Measurements from ENCODE around the gene TNS1. TPM values are rescaled to one million over a fixed set of nuclear protein-coding genes. Genes with fewer than 3 reads are reported as not detected.

The TNS1 gene
- total RNA-seq, 1 donor from 2014 or later = 0.91 TPM

DNA sequence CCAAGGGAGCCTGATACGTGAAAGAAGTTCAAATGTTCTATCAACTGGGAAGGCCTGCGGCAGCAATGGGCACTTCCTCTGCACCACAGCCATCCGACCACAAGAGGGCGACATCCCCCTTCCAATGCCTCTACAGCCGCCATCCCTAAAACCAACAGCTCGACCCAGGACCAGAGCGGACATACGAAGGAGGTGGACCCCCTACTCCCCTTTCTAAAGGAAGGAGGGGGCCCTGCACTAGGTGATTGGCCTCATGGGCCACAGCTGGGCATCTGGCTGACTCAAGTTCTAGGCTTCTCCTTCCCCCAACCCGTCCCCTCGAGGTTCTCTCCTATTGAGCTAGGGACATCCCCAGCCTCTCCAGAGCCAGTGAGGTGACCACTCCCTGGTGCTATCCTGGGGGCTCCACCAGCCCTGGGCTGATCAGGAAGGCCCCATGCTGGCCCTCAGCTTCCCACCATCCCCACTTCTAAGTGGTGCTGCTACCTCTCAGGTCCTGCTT, 217.2 kb downstream of the TNS1 start:
- intact Hi-C loops (cut with micrococcal nuclease) = loop anchor here (1.0 to 5.0 kb wide), 3 partner anchors 101 to 282 kb away; partner anchors contain the start of gene RUFY4
- peaks cover 12% of the 10 kb centered on the region for H3K4me1 Mint-ChIP-seq (ENCODE audit: low read depth)
- peak; percentile 63 for DNase-seq (ENCODE audit: low spot score)
- H3K36me3 Mint-ChIP-seq (ENCODE audit: low read depth) = no peaks in the 10 kb centered on the region
- H3K4me3 Mint-ChIP-seq (ENCODE audit: low read depth) = no peak overlapping the region
- peaks cover 9% of the 10 kb centered on the region for H3K27me3 Mint-ChIP-seq (ENCODE audit: low read depth)
- H3K9me3 Mint-ChIP-seq = peaks cover 8% of the 10 kb centered on the region
- H3K27ac Mint-ChIP-seq = no peak overlapping the region

- intact Hi-C loops (cut with micrococcal nuclease) = loop anchor here (1.0 to 5.0 kb wide), 3 partner anchors 101 to 282 kb away; partner anchors contain the start of gene RUFY4
- Mint-ChIP-seq H3K36me3 (ENCODE audit: low read depth) (no peaks in the 10 kb centered on the region), H3K9me3 (peaks cover 8% of the 10 kb centered on the region), H3K27me3 (ENCODE audit: low read depth) (peaks cover 9% of the 10 kb centered on the region), H3K4me3 (ENCODE audit: low read depth) (no peak overlapping the region), H3K4me1 (ENCODE audit: low read depth) (peaks cover 8% of the 10 kb centered on the region), H3K27ac (no peak overlapping the region)
- no peak for DNase-seq (ENCODE audit: low spot score)
Observed at GRCh38 chr2:217784996-217785543, 217.7 kb downstream of the TNS1 start.

- H3K27me3 Mint-ChIP-seq (ENCODE audit: low read depth) = peaks cover 12% of the 10 kb centered on the region
- H3K9me3 Mint-ChIP-seq = peaks cover 8% of the 10 kb centered on the region
- intact Hi-C loops (cut with micrococcal nuclease) = no loop called here
- DNase-seq (ENCODE audit: low spot score) = no peak
- H3K27ac Mint-ChIP-seq = no peak overlapping the region
- H3K4me1 Mint-ChIP-seq (ENCODE audit: low read depth) = peaks cover 8% of the 10 kb centered on the region
- no peak overlapping the region for H3K4me3 Mint-ChIP-seq (ENCODE audit: low read depth)
- no peaks in the 10 kb centered on the region for H3K36me3 Mint-ChIP-seq (ENCODE audit: low read depth)
Observed at GRCh38 chr2:217783243-217783642, 219.6 kb downstream of the TNS1 start.

DNA sequence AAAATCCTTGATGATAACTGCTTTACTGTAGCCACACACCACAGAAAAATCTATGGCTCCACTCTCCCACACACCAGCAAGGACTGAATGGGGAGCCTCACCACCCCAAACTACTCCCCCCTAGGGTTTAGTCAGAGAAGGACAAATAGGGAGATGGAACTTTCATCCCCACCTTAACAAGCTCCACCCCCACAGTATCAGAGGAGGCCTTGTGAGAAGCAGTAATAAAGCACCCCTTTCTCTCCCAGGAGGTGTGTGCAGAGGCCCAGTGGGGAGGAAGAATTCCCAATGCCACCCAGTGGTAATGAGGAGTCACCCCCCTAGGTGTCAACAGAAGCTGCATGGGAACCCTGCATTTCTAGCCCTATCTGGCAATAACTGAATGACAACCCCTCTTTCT, 224.9 kb downstream of the TNS1 start:
- peaks cover 5% of the 10 kb centered on the region for H3K4me1 Mint-ChIP-seq (ENCODE audit: low read depth)
- H3K27me3 Mint-ChIP-seq (ENCODE audit: low read depth) = peaks cover 9% of the 10 kb centered on the region
- no peaks in the 10 kb centered on the region for H3K36me3 Mint-ChIP-seq (ENCODE audit: low read depth)
- H3K27ac Mint-ChIP-seq = no peak overlapping the region
- intact Hi-C loops (cut with micrococcal nuclease) = no loop called here
- H3K4me3 Mint-ChIP-seq (ENCODE audit: low read depth) = no peak overlapping the region
- H3K9me3 Mint-ChIP-seq = peaks cover 2% of the 10 kb centered on the region
- no peak for DNase-seq (ENCODE audit: low spot score)

DNA sequence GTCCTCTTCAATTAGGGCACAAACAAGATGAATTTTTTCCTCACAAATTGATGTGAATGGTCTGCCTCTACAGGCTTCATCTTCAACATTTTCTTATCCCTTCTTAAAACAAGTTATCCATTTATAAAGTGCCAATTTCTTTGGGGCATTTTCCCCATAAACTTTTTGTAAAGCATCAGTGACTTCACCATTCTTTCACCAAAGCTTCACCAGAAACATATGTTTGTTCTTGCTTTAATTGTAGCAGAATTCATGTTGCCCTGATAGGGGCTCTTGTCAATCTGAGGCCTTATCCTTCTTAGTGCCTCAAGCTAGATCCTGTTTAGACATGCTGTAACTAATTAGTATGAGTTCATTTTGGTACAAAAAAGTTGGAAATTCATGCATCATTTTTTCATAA, 226.2 kb downstream of the TNS1 start:
- Mint-ChIP-seq H3K36me3 (ENCODE audit: low read depth) (no peaks in the 10 kb centered on the region), H3K4me3 (ENCODE audit: low read depth) (no peak overlapping the region), H3K4me1 (ENCODE audit: low read depth) (peaks cover 5% of the 10 kb centered on the region), H3K9me3 (no peaks in the 10 kb centered on the region), H3K27ac (no peak overlapping the region), H3K27me3 (ENCODE audit: low read depth) (peaks cover 9% of the 10 kb centered on the region)
- intact Hi-C loops (cut with micrococcal nuclease) = no loop called here
- no peak for DNase-seq (ENCODE audit: low spot score)

GRCh38 chr2:217775920-217776503, 226.8 kb downstream of the TNS1 start:
- Mint-ChIP-seq H3K9me3 (no peaks in the 10 kb centered on the region), H3K36me3 (ENCODE audit: low read depth) (no peaks in the 10 kb centered on the region), H3K27me3 (ENCODE audit: low read depth) (peaks cover 8% of the 10 kb centered on the region), H3K4me3 (ENCODE audit: low read depth) (no peak overlapping the region), H3K27ac (no peak overlapping the region), H3K4me1 (ENCODE audit: low read depth) (peaks cover 5% of the 10 kb centered on the region)
- intact Hi-C loops (cut with micrococcal nuclease) = no loop called here
- no peak for DNase-seq (ENCODE audit: low spot score)

- H3K4me3 Mint-ChIP-seq (ENCODE audit: low read depth) = no peak overlapping the region
Observed at GRCh38 chr2:217774232-217774631, 228.6 kb downstream of the TNS1 start.

GRCh38 chr2:217773539-217773938, 229.3 kb downstream of the TNS1 start:
- Mint-ChIP-seq H3K36me3 (ENCODE audit: low read depth) (no peaks in the 10 kb centered on the region), H3K4me3 (ENCODE audit: low read depth) (no peak overlapping the region), H3K27me3 (ENCODE audit: low read depth) (peaks cover 10% of the 10 kb centered on the region), H3K4me1 (ENCODE audit: low read depth) (no peaks in the 10 kb centered on the region), H3K27ac (no peak overlapping the region), H3K9me3 (no peaks in the 10 kb centered on the region)
- intact Hi-C loops (cut with micrococcal nuclease) = no loop called here
- no peak for DNase-seq (ENCODE audit: low spot score)

More at GRCh38 chr2:217774232-217774631, 228.6 kb downstream of the TNS1 start:
- Mint-ChIP-seq H3K36me3 (ENCODE audit: low read depth) (no peaks in the 10 kb centered on the region), H3K9me3 (no peaks in the 10 kb centered on the region), H3K27ac (no peak overlapping the region), H3K27me3 (ENCODE audit: low read depth) (peaks cover 10% of the 10 kb centered on the region), H3K4me1 (ENCODE audit: low read depth) (peaks cover 2% of the 10 kb centered on the region)
- DNase-seq (ENCODE audit: low spot score) = no peak
- intact Hi-C loops (cut with micrococcal nuclease) = no loop called here

GRCh38 chr2:217766356-217766755, 236.4 kb downstream of the TNS1 start:
- peaks cover 7% of the 10 kb centered on the region for H3K27me3 Mint-ChIP-seq (ENCODE audit: low read depth)
- intact Hi-C loops (cut with micrococcal nuclease) = no loop called here
- no peak for DNase-seq (ENCODE audit: low spot score)
- H3K36me3 Mint-ChIP-seq (ENCODE audit: low read depth) = no peaks in the 10 kb centered on the region
- no peak overlapping the region for H3K27ac Mint-ChIP-seq
- no peaks in the 10 kb centered on the region for H3K4me1 Mint-ChIP-seq (ENCODE audit: low read depth)
- H3K9me3 Mint-ChIP-seq = peaks cover 22% of the 10 kb centered on the region
- H3K4me3 Mint-ChIP-seq (ENCODE audit: low read depth) = no peak overlapping the region

DNA sequence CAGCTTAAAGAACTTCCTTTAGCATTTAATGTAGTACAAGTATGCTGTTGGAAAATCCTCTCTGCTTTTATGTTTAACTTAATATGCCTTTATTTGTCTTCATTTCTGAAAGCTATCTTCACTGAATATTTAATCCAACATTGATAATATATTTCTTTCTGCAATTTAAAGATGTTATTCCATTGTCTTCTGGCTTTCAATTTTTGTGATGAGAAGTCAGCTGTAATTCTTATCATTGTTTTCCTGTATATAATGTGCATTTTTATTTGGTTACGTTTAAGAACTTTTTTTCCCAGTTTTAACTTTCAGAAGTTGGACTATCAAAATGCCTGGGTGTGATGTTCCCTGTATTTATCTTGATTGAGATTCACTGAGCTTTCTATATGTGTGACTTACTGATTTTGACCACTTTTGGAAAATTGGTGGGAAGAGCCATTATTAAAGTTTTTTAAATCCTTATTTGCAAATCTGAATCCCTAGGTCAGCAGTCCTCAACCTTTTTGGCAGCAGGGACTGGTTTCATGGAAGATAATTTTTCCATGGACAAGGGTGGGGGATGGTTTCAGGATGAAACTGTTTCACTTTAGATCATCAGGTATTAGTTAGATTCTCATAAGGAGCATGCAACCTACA, 241.0 kb downstream of the TNS1 start:
- intact Hi-C loops (cut with micrococcal nuclease) = no loop called here
- no peak overlapping the region for H3K27ac Mint-ChIP-seq
- no peaks in the 10 kb centered on the region for H3K36me3 Mint-ChIP-seq (ENCODE audit: low read depth)
- H3K4me3 Mint-ChIP-seq (ENCODE audit: low read depth) = no peak overlapping the region
- H3K9me3 Mint-ChIP-seq = peaks cover 22% of the 10 kb centered on the region
- DNase-seq (ENCODE audit: low spot score) = no peak
- no peaks in the 10 kb centered on the region for H3K27me3 Mint-ChIP-seq (ENCODE audit: low read depth)
- H3K4me1 Mint-ChIP-seq (ENCODE audit: low read depth) = peaks cover 7% of the 10 kb centered on the region

- Mint-ChIP-seq H3K4me1 (ENCODE audit: low read depth) (peaks cover 18% of the 10 kb centered on the region), H3K27me3 (ENCODE audit: low read depth) (no peaks in the 10 kb centered on the region), H3K4me3 (ENCODE audit: low read depth) (no peak overlapping the region), H3K27ac (no peak overlapping the region), H3K9me3 (peaks cover 22% of the 10 kb centered on the region), H3K36me3 (ENCODE audit: low read depth) (no peaks in the 10 kb centered on the region)
- DNase-seq (ENCODE audit: low spot score) = no peak
- intact Hi-C loops (cut with micrococcal nuclease) = loop anchor here (5.0 kb wide), 1 partner anchor 108 kb away; no protein-coding TSS in a partner anchor
Observed at GRCh38 chr2:217759991-217760390, 242.8 kb downstream of the TNS1 start.

GRCh38 chr2:217757108-217757463, 245.7 kb downstream of the TNS1 start:
- Mint-ChIP-seq H3K4me1 (ENCODE audit: low read depth) (peaks cover 20% of the 10 kb centered on the region), H3K9me3 (peaks cover 5% of the 10 kb centered on the region), H3K36me3 (ENCODE audit: low read depth) (no peaks in the 10 kb centered on the region), H3K27me3 (ENCODE audit: low read depth) (no peaks in the 10 kb centered on the region), H3K4me3 (ENCODE audit: low read depth) (no peak overlapping the region), H3K27ac (no peak overlapping the region)
- intact Hi-C loops (cut with micrococcal nuclease) = loop anchor here (5.0 kb wide), 1 partner anchor 105 kb away; no protein-coding TSS in a partner anchor
- no peak for DNase-seq (ENCODE audit: low spot score)
